ENCODE data around the gene MMRN1. TPM values are rescaled to one million over a fixed set of nuclear protein-coding genes. Genes with fewer than 3 reads are reported as not detected.

The MMRN1 gene
- total RNA-seq, 1 donor from 2014 or later = 42.6 TPM

DNA sequence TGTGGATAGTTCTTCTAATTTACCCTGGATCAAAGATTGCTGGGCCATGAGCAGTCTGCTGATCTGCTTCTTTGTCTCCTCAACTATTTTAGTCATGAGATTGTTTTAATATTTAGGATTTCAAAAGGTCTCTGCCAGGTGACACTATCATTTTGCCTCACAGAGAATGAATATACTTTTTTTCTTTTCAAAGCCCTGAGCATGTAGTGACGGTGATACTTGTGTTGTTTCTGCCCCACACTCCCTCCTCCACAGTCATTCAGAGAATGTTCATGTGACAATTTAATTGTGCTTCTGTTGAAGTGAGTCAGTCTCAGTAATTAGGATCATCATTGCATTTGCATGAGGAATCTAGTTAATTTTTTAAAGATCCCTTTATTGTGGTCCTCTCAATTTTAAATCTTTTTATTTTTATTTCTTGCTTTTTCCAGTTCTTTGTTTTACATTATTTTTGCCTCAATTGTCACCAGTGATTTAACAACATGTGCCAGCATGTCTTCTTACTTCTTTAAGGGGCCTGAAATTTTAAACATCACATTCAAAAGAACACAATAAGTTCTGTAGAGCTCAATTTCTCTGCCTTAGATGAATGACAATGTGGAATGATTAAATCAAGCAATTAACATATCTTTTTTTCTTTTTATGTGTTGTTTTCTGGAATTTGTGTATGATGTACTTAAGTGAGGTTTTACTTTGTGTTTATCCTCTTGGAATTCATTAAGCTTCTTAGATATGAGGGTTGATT lies 12.3 kb downstream of the MMRN1 start:
- ATAC-seq = no peak
- Histone ChIP-seq H3K36me3 (no peaks in the 10 kb centered on the region), H3K4me3 (no peak overlapping the region), H3K9me3 (no peaks in the 10 kb centered on the region), H3K27ac (no peak overlapping the region), H3K27me3 (ENCODE audit: low read depth) (no peaks in the 10 kb centered on the region), H3K4me1 (no peaks in the 10 kb centered on the region)
- intact Hi-C loops (cut with DNase I) = no loop called here
- TF ChIP-seq, protein P1, sequence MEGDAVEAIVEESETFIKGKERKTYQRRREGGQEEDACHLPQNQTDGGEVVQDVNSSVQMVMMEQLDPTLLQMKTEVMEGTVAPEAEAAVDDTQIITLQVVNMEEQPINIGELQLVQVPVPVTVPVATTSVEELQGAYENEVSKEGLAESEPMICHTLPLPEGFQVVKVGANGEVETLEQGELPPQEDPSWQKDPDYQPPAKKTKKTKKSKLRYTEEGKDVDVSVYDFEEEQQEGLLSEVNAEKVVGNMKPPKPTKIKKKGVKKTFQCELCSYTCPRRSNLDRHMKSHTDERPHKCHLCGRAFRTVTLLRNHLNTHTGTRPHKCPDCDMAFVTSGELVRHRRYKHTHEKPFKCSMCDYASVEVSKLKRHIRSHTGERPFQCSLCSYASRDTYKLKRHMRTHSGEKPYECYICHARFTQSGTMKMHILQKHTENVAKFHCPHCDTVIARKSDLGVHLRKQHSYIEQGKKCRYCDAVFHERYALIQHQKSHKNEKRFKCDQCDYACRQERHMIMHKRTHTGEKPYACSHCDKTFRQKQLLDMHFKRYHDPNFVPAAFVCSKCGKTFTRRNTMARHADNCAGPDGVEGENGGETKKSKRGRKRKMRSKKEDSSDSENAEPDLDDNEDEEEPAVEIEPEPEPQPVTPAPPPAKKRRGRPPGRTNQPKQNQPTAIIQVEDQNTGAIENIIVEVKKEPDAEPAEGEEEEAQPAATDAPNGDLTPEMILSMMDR (IDR thresholded peaks at IDR 0.05) = no peak
- DNase-seq = no peak

DNA sequence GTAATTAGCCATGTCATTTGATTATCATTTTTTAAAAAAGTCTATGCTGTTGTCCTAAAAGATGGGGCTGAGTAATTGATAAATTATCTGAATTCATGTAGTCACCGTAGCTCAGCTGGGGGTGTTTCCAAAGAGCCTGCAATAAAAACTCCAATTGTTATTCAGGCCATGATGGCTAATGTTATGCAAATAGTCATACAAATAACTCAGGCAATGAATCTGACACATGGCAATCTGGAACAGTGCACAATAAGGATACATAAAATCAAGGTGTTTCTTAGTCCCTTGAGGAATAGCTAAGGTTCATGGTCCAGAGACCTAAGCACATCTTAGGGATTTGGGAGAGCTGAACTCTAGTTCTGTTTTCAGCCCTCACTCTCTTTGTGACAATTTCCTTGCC lies 15.2 kb downstream of the MMRN1 start:
- TF ChIP-seq, protein P1 (IDR thresholded peaks at IDR 0.05) = no peak
- H3K9me3 ChIP-seq = no peaks in the 10 kb centered on the region

DNA sequence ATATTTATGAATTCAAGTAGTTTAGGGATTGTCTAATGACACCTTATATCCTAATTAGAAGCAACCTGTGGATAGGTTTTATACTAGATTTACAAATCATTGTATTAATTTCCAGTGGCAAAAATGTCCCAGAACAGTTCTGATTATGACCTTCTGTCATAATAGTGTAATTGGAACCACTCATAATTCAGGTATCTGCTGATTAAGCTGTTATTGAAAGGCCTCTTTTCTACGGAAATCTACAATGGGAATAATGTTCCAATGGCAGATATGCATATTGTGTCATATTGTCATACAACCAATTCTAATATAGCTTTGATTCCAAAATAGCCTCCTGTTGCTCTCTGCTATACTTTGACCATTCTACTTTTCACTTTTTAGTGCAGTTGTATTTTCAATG lies 19.0 kb downstream of the MMRN1 start:
- TF ChIP-seq, protein P1 (IDR thresholded peaks at IDR 0.05) = no peak
- H3K27ac ChIP-seq = no peak overlapping the region
- intact Hi-C loops (cut with DNase I) = no loop called here
- no peaks in the 10 kb centered on the region for H3K36me3 ChIP-seq
- H3K27me3 ChIP-seq (ENCODE audit: low read depth) = no peaks in the 10 kb centered on the region
- H3K4me3 ChIP-seq = no peak overlapping the region
- no peaks in the 10 kb centered on the region for H3K4me1 ChIP-seq
- DNase-seq (no peak), ATAC-seq (no peak)
- H3K9me3 ChIP-seq = no peaks in the 10 kb centered on the region

More for the DNA sequence above, 15.2 kb downstream of the MMRN1 start:
- Histone ChIP-seq H3K27ac (no peak overlapping the region), H3K4me3 (no peak overlapping the region), H3K4me1 (no peaks in the 10 kb centered on the region), H3K27me3 (ENCODE audit: low read depth) (no peaks in the 10 kb centered on the region), H3K36me3 (no peaks in the 10 kb centered on the region)
- intact Hi-C loops (cut with DNase I) = no loop called here
- no peak for DNase-seq
- no peak for ATAC-seq

DNA sequence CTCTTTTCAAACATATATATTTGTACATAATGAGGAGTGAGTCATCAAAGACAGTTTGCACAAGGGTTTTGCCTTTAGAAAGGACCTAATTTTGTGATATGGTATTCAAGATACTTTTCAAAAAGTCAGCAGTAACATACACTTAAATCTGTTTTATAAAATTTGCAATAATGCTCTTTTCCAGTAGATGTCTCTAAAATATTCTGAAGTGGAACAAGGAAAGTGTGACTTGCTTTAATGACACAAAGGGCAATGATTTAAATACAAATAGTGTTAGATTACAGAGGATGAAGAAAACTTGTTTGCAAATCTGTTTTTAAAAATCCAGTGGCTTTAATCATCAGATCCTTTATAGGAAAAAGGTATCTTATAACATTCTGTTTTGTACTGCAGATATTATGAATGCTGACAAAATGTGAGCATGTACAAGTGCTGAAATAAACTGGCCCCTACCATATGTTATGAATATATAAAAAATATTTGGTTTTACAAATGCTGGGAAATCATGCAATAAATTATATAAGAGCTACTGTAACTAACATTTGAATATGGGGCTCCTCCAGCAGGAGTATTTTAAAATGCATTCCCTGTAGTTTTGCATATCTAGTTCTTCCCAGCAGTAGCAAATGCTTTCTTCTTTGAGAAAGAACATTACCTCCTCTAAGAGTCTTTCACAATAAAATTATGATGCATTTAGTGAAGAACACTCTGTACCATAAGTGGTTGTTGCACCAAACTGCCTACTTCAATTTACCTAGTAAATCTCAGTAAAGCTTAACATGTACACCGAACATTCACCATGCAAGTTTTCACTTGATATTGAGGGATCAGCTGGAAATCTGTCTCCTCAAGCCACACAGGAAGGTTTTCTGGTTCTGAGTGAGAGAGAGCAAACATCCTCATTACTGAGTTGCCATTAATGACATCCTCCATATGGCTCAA lies 20.2 kb downstream of the MMRN1 start:
- no peak for DNase-seq
- no peaks in the 10 kb centered on the region for H3K27me3 ChIP-seq (ENCODE audit: low read depth)

DNA sequence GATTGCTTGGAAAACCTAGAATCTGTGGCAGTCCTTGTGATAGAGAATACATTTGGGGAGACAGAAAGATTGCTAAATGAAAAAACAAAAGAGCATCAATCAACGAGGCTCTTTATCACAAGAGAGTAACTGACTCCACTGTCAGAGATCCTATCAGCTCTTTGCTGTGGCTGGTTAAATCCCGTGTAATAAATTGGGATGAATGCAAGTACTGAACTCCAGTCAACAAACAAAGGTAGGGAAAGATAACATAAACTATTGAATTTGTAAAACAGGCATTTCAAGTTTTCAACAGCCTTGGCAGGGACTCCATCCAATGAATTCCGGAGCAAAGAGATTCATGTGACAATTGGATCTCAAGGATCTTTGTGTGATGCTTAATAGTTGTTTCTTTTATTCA lies 21.3 kb downstream of the MMRN1 start:
- intact Hi-C loops (cut with DNase I) = no loop called here
- Histone ChIP-seq H3K9me3 (no peaks in the 10 kb centered on the region), H3K27me3 (ENCODE audit: low read depth) (no peaks in the 10 kb centered on the region), H3K4me1 (no peaks in the 10 kb centered on the region), H3K4me3 (no peak overlapping the region), H3K36me3 (no peaks in the 10 kb centered on the region), H3K27ac (no peak overlapping the region)
- TF ChIP-seq, protein P1 (IDR thresholded peaks at IDR 0.05) = no peak
- no peak for DNase-seq
- ATAC-seq = no peak

More for the DNA sequence above, 20.2 kb downstream of the MMRN1 start:
- Histone ChIP-seq H3K4me1 (no peaks in the 10 kb centered on the region), H3K9me3 (no peaks in the 10 kb centered on the region), H3K4me3 (no peak overlapping the region), H3K36me3 (no peaks in the 10 kb centered on the region), H3K27ac (no peak overlapping the region)
- TF ChIP-seq, protein P1 (IDR thresholded peaks at IDR 0.05) = no peak
- intact Hi-C loops (cut with DNase I) = no loop called here
- no peak for ATAC-seq
